Tibial nerve (tissue), 4 donors: ENCODE data around the gene THBS1.

ENCODE experiments used
- CTCF ChIP-seq, 5 experiments: fragments of 200-600 bp in 3 of 5; fragments of 450-650 bp in 2 of 5; sonication (generic) in 3 of 5; IDR thresholded peaks; one replicate each; pipeline ENCODE4 v1.5.1; 2016 to 2019; ENCODE audit warnings: antibody characterized with exemption in 5 of 5, mild to moderate bottlenecking in 3 of 5, moderate library complexity in 2 of 5
- EP300 ChIP-seq, 2 donors: sonication (generic); formaldehyde crosslinking; IDR thresholded peaks; one replicate each; pipeline ENCODE4 v1.6.1; 2017; ENCODE audit warnings: antibody characterized with exemption in 2 of 2, mild to moderate bottlenecking in 1 of 2
- POLR2A ChIP-seq, 2 donors: fragments of 450-650 bp; IDR thresholded peaks; one replicate each; pipeline ENCODE4 v1.6.1; 2017; ENCODE audit warnings: antibody characterized with exemption in 2 of 2, mild to moderate bottlenecking in 2 of 2, moderate library complexity in 2 of 2

- TF ChIP-seq CTCF (IDR thresholded peaks at IDR 0.05), result no peak
- TF ChIP-seq POLR2A (IDR thresholded peaks at IDR 0.05), result no peak
- TF ChIP-seq EP300 (IDR thresholded peaks at IDR 0.05), result no peak
Measured at GRCh38 chr15:39573844-39574243, 7.0 kb upstream of the THBS1 start.
